ENCODE results near the gene ATP6V1G1. TPM values are rescaled to one million over a fixed set of nuclear protein-coding genes. Genes with fewer than 3 reads are reported as not detected.

The ATP6V1G1 gene
- total and polyA plus RNA-seq, 2 of the 13 experiments (the other 11 are each of a cell fraction or from before 2014, with no cell fraction given), result 108 to 158 TPM

DNA sequence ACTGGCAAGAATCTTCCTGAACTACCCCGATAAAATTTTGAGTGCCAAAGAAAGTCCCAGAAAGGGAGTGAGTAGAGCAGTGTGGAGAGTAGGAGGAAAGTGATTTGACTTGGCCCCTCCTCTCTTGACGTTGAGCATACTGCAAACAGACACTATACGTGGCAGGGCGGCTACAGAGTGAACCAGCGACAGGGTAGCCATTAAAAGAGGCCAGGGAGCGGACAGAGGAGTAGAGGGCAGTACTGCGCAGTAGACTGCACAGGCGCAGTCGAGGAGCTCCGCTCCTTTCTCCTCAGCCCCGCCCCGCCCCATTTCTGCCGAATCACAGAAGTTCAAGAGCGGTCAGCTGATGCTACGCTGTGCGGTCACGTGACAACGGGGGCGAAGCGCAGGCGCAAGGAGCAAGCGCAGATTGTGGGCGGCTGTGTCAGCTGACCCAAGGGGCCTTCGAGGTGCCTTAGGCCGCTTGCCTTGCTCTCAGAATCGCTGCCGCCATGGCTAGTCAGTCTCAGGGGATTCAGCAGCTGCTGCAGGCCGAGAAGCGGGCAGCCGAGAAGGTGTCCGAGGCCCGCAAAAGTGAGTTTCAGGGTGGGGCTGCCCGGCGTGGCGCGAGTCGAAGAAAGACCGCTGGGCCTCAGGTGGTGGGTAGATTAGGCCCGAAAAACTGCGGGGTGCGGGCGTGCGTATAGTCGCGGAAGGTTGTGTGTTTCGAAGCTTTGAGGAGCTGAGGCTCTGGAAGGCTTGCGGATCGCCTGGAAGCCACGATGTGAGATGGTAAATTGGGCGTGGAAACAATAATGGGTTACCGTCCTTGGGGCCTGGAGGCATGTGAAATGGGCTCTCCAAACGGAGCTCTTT is at the start of gene ATP6V1G1 (continued):
- TF ChIP-seq HNRNPK (IDR thresholded peaks at IDR 0.05; ENCODE audit: low read depth, low read length, poor library complexity, severe bottlenecking), result no peak
- TF ChIP-seq, protein P1, sequence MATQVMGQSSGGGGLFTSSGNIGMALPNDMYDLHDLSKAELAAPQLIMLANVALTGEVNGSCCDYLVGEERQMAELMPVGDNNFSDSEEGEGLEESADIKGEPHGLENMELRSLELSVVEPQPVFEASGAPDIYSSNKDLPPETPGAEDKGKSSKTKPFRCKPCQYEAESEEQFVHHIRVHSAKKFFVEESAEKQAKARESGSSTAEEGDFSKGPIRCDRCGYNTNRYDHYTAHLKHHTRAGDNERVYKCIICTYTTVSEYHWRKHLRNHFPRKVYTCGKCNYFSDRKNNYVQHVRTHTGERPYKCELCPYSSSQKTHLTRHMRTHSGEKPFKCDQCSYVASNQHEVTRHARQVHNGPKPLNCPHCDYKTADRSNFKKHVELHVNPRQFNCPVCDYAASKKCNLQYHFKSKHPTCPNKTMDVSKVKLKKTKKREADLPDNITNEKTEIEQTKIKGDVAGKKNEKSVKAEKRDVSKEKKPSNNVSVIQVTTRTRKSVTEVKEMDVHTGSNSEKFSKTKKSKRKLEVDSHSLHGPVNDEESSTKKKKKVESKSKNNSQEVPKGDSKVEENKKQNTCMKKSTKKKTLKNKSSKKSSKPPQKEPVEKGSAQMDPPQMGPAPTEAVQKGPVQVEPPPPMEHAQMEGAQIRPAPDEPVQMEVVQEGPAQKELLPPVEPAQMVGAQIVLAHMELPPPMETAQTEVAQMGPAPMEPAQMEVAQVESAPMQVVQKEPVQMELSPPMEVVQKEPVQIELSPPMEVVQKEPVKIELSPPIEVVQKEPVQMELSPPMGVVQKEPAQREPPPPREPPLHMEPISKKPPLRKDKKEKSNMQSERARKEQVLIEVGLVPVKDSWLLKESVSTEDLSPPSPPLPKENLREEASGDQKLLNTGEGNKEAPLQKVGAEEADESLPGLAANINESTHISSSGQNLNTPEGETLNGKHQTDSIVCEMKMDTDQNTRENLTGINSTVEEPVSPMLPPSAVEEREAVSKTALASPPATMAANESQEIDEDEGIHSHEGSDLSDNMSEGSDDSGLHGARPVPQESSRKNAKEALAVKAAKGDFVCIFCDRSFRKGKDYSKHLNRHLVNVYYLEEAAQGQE (IDR thresholded peaks at IDR 0.05; ENCODE audit: borderline replicate concordance in 1 of 2, low read depth in 1 of 2, low read length in 2 of 2), result no peak
- TF ChIP-seq, protein P2, sequence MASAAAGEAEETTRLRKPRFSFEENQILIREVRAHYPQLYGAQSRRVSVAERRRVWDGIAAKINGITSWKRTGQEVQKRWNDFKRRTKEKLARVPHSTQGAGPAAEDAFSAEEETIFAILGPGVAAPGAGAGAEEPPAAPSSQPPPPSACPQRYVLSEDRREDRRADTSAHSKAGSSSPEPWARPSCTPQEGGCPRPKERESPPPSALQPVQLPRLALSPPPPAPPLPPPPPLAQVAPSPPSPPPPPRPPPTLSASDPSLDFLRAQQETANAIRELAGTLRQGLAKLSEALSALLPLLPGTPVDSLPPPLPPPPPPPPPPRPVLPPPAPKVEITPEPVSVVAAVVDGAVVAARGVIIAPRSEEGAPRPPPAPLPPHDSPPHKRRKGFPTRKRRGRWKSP (CRISPR knock-in tag; IDR thresholded peaks at IDR 0.05), result peak; percentile 88
- TF ChIP-seq, protein P3, sequence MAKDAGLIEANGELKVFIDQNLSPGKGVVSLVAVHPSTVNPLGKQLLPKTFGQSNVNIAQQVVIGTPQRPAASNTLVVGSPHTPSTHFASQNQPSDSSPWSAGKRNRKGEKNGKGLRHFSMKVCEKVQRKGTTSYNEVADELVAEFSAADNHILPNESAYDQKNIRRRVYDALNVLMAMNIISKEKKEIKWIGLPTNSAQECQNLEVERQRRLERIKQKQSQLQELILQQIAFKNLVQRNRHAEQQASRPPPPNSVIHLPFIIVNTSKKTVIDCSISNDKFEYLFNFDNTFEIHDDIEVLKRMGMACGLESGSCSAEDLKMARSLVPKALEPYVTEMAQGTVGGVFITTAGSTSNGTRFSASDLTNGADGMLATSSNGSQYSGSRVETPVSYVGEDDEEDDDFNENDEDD (CRISPR knock-in tag; IDR thresholded peaks at IDR 0.05; ENCODE audit: borderline replicate concordance), result peak; percentile 52; the same call in 1 of the 2 replicates
- no peak; the same call in 1 of the 2 replicates for TF ChIP-seq ZNF138 (CRISPR knock-in tag; IDR thresholded peaks at IDR 0.05; ENCODE audit: low read depth)
- TF ChIP-seq NR2C2 (CRISPR knock-in tag; IDR thresholded peaks at IDR 0.05; ENCODE audit: borderline replicate concordance), result peak; percentile 60; the same call in 1 of the 2 replicates
- TF ChIP-seq MAZ (IDR thresholded peaks at IDR 0.05; ENCODE audit: borderline replicate concordance, low read depth, low read length), result peak; percentile 37; the same call in 1 of the 2 replicates
- TF ChIP-seq MAZ (CRISPR knock-in tag; IDR thresholded peaks at IDR 0.05; ENCODE audit: low read depth), result peak; percentile 86
- 0 out of 2 replicates have a peak, but pooled peaks have one; percentile 37 for TF ChIP-seq PITX1 (CRISPR knock-in tag; IDR thresholded peaks at IDR 0.05)
- TF ChIP-seq JUN (CRISPR knock-in tag; IDR thresholded peaks at IDR 0.05), result no peak
- TF ChIP-seq ZNF224 (CRISPR knock-in tag; IDR thresholded peaks at IDR 0.05), result peak; percentile 86
- 0 out of 2 replicates have a peak, but pooled peaks have one; percentile 38 for TF ChIP-seq CENPT (CRISPR knock-in tag; IDR thresholded peaks at IDR 0.05; ENCODE audit: low read depth)
- TF ChIP-seq DMAP1 (CRISPR knock-in tag; IDR thresholded peaks at IDR 0.05), result peak; percentile 96
- peak; percentile 96 for TF ChIP-seq FOXC1 (CRISPR knock-in tag; IDR thresholded peaks at IDR 0.05; ENCODE audit: borderline replicate concordance)
- no peak; the same call in 1 of the 2 replicates for TF ChIP-seq ZNF782 (CRISPR knock-in tag; IDR thresholded peaks at IDR 0.05; ENCODE audit: borderline replicate concordance)
- TF ChIP-seq FOXP1 (IDR thresholded peaks at IDR 0.05), result no peak
- no peak for TF ChIP-seq FOXP1 (CRISPR knock-in tag; IDR thresholded peaks at IDR 0.05)
- TF ChIP-seq ZNF619 (CRISPR knock-in tag; IDR thresholded peaks at IDR 0.05), result peak; percentile 36; the same call in 1 of the 2 replicates
- TF ChIP-seq, protein P4, sequence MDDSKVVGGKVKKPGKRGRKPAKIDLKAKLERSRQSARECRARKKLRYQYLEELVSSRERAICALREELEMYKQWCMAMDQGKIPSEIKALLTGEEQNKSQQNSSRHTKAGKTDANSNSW (CRISPR knock-in tag; IDR thresholded peaks at IDR 0.05; ENCODE audit: borderline replicate concordance), result peak; percentile 64; the same call in 1 of the 2 replicates
- TF ChIP-seq, protein P5, sequence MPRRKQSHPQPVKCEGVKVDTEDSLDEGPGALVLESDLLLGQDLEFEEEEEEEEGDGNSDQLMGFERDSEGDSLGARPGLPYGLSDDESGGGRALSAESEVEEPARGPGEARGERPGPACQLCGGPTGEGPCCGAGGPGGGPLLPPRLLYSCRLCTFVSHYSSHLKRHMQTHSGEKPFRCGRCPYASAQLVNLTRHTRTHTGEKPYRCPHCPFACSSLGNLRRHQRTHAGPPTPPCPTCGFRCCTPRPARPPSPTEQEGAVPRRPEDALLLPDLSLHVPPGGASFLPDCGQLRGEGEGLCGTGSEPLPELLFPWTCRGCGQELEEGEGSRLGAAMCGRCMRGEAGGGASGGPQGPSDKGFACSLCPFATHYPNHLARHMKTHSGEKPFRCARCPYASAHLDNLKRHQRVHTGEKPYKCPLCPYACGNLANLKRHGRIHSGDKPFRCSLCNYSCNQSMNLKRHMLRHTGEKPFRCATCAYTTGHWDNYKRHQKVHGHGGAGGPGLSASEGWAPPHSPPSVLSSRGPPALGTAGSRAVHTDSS (CRISPR knock-in tag; conservative IDR thresholded peaks at IDR 0.05), result no peak
- no peak for TF ChIP-seq ZC3H13 (CRISPR knock-in tag; IDR thresholded peaks at IDR 0.05)
